Activated CD8-positive, alpha-beta memory T cell treated with anti-CD3 and anti-CD28 coated beads, Interleukin-2, amount 50 U/mL, for 4 hours (primary cell): Measurements from ENCODE around the gene FLT3.
"Not testable (repeated sequence)": the region's sequence is repeated elsewhere in the genome, so short reads cannot be mapped to it uniquely, and the experiment has no call there.

Experiments used
- DNase-seq: peaks from one replicate; pipeline ENCODE4 v3.0.0-alpha.2; 2020

Gene FLT3

GRCh38 chr13:27971236-27971645 lies 129.1 kb downstream of the FLT3 start:
- DNase-seq, result no peak

DNA sequence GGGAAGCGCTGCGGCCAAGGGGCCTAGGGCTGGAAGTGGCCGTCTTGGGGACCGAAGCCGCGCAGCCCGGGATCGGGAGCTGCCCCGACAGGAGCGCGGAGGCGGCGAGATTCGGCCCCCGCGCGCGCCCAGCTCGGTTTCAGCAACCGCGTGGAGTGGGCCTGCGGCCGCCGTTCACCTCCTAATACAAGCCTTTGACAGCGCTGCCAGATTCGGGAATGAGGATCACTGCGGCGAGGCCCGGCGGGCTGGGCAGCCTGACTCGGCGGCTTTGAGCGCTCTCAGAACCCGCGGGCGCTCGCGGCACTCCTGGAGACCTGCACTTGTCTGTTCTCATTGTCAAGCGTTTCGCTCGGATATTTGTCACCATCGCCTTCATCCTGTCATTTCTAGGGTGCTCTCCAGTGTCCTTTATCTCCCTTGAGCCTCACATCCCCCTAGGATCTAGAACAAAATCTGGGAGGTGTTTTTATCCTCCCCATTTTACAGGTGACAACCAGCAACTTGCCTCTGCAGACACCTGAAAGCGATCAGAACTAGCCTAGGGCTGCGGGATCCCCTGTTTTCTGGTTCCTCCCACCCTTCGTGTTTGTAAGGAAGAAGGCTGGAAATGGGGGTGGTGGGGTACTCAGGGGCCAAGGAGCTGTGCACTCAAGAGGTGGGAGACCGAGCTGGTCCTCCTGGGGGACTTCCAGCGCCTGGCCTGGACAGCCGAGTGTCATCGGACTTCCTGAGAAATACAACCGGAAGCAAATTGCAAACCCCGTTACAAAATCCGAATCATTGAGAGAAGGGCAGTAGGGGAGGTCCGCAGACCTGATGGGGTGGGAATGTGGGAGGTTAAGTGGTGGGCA lies 129.8 kb downstream of the FLT3 start:
- DNase-seq, result no peak

DNA sequence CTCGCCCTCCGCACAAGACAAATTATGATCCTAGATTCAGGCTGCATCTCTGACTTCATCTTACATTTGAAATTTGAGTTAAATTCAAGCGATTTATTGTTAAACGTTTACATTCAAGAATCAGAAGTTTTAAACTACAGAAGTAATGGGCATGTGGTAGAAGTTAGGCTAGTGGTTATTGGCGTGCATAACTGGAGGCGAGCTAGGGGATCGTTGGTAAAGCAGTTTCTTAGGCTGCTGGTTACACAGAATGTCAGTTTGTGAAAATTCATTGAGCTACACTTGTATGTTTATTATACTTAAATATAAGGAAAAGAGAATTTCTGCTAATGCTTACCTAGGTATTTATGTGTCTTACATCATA lies 130.5 kb downstream of the FLT3 start:
- no peak for DNase-seq

GRCh38 chr13:27969082-27969865 lies 131.1 kb downstream of the FLT3 start, which contains the start of gene CDX2:
Gene CDX2, minus strand, starts transcription at chr13:27969315. Its CDS starts 309 bp downstream, at chr13:27969006.
- DNase-seq, result no peak

GRCh38 chr13:27968316-27969081 lies 131.9 kb downstream of the FLT3 start:
- no peak for DNase-seq

DNA sequence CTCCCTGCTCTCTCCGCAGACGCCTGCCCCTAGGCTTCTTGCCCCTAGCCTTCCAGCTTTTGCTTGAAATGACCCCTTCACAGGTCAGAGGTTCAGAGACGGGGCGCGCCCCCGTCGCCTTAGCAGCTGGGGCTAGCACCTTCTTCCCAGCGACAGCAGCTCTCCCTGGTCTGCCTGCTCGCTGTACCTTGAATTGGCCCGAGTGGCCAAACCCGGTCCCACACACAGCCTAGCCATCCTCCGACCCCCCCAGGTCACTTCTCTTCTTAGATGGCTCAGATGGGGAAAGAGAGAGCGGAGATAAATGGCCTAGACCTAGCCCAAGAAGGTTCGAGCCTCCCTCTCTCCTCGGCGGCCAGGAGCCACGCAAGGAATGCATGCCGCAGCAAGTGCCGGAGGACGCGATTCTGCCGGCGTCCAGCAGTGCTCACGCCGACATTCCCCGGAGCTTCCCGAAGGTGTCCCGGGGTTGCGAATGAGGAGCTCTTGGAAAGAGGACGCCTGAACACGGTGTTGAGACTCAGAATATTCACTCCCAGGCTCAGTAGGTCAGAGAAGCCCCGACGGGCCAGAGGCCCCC lies 132.6 kb downstream of the FLT3 start:
- DNase-seq, result no peak

DNA sequence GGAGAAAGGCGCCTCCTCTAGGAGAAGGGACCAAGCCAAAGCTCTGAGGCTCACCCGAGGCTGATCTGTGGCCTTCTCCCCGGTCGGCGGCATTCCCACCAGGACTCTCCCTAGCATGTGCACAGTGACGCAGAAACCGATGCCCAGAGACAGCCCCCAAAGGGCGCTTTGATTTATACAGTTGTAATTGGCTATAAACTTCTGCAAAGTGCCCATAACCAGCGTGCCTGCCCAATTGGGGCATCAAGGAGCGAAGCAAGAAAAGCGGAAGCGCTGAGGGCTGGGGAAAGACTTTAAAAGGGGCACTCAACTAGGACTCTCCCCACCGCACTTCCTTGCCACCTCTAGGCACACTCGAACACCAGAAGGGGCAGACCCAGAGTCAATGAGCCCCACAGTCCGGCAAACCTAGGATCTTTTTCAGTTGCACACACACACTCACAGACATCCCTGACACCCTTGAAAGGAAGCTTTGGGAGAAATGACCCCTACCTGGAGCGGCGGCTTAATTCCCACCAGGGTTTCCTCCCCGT lies 133.1 kb downstream of the FLT3 start:
- DNase-seq, result no peak

DNA sequence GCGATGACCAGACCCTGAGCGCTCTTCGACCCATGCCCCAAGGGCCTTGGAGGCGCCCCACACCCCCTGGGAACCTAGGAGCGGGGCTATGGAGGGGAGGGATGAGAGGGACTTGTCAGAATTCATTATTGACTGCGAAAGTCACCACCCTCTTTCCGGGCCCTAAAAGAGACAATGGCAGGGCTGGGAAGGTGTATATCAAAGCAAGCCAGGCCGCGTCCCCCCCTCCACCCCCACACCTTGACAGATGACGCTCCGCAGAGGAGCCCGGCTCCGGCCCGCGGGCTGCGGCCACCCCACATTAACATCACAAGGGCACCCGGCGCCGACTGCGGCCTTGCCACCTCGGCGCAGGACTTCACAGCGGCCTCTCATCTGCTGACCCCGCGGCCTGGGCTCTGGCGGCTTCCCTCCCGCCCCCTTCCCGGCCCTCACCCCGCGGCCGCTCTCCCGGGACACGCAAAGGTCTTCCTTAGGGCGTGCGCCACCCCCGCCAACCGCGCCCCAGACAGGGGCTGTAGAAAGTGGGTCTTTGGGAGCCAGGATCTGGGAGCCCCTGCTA lies 133.7 kb downstream of the FLT3 start:
- no peak for DNase-seq

GRCh38 chr13:27965740-27966640 lies 134.4 kb downstream of the FLT3 start:
- DNase-seq, result no peak

DNA sequence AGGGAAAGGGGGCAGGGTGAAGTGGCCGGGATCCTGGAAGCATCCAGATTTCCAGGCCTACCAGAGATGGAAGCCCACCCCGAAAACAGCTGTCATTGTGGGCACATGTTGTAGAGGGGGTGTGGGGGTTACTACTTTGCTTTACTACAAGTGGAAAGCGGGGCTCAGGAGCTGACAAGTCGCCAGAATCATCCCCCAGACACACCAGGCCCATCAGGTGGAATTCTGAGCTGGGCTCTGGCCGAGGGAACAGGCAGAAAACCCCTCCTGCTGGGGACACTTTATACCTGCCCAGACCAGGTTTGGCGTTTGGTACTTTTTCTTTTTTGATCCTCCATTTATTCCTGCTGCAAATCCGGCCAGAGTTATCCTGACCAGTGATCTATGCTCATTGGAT lies 135.0 kb downstream of the FLT3 start:
- DNase-seq, result no peak

GRCh38 chr13:27964741-27965323 lies 135.5 kb downstream of the FLT3 start:
- DNase-seq, result no peak

GRCh38 chr13:27964206-27964605 lies 136.2 kb downstream of the FLT3 start:
- not testable (repeated sequence) for DNase-seq

- no peak for DNase-seq
These were observed 136.9 kb downstream of the FLT3 start for GRCh38 chr13:27963491-27963890.

GRCh38 chr13:27962982-27963381 lies 137.4 kb downstream of the FLT3 start:
- DNase-seq, result no peak

- DNase-seq, result no peak
These were observed 138.1 kb downstream of the FLT3 start for GRCh38 chr13:27962128-27962841.

GRCh38 chr13:27961227-27962085 lies 138.9 kb downstream of the FLT3 start:
- no peak for DNase-seq

DNA sequence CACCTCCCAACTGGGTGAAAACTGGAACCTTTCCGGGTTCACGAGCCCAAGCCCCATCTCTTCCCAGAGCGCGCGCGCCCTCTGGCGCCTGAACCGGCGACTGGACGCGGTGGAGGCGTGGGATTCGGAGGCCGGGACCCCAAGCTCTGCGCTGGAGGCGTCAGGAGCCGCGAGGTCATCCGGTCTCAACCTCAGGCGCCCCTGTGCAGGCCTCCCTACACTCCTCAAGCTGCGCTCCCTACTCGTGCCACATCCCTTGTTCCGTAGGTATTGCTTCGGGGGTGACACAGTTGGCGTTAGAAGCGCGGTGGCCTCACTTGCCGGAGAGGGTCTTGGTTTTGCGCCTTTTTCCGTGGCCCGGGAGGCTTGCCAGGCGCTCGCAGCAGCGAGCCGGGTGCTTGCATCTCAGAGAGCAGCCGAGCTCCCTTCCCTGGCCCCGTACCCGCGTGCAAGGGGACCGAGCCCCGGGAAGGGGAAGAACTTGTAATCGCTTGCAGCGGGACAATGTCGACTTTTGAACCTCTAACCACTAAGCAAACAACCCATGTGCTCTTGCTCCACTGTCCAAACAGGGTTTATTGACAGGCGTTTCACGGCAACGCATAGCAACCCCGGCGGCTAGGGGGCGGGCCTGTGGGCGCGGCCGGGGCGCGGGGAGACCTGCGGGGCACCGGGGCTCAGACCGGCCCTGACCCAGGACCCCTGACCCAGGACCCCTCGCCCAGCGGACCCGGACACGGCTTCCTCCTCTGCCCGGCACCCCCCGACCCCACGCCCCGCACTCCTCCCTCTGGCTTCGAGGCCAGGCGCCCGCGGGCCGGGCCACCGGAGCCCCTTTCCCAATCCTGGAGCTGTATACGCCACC lies 139.8 kb downstream of the FLT3 start:
- no peak for DNase-seq

GRCh38 chr13:27959976-27960361 lies 140.4 kb downstream of the FLT3 start:
- no peak for DNase-seq
